ENCODE measurements around the gene SKAP2. TPM values are rescaled to one million over a fixed set of nuclear protein-coding genes. Genes with fewer than 3 reads are reported as not detected.

SKAP2 gene
- total and polyA plus RNA-seq, 8 donors, result 2.9 to 16.3 (median 4.6) TPM

DNA sequence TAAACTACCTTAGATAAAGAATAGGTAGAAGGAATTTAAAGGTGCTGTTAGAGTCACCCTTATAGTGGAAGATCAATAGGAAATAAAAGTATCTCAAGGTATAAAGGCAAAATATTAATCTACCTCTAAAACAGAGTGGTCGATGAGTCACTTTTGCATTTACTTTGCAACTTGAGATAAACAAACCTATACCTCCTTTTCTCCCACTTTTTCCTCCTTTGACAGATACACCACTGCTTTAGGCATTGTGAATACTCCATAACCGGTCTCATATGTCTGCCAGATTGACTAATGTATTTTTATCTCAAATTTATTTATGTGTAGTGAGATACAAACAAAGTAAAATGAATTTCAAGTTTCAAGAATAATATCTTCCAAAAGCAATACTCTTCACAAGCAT lies 193.5 kb downstream of the SKAP2 start:
- TF ChIP-seq, protein P1, sequence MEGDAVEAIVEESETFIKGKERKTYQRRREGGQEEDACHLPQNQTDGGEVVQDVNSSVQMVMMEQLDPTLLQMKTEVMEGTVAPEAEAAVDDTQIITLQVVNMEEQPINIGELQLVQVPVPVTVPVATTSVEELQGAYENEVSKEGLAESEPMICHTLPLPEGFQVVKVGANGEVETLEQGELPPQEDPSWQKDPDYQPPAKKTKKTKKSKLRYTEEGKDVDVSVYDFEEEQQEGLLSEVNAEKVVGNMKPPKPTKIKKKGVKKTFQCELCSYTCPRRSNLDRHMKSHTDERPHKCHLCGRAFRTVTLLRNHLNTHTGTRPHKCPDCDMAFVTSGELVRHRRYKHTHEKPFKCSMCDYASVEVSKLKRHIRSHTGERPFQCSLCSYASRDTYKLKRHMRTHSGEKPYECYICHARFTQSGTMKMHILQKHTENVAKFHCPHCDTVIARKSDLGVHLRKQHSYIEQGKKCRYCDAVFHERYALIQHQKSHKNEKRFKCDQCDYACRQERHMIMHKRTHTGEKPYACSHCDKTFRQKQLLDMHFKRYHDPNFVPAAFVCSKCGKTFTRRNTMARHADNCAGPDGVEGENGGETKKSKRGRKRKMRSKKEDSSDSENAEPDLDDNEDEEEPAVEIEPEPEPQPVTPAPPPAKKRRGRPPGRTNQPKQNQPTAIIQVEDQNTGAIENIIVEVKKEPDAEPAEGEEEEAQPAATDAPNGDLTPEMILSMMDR (IDR thresholded peaks at IDR 0.05), result no peak
- H3K27ac ChIP-seq, result no peak overlapping the region
- no peaks in the 10 kb centered on the region for H3K9me3 ChIP-seq
- ATAC-seq (no peak), FAIRE-seq (no peak), DNase-seq (no peak)
- H3K36me3 ChIP-seq, result no peaks in the 10 kb centered on the region
- no peak overlapping the region for H3K4me3 ChIP-seq
- intact Hi-C loops (cut with DNase I), result loop anchor here in 1 of 3 donors (10.0 kb wide), 1 partner anchor 786 kb away; no protein-coding TSS in a partner anchor
- H3K27me3 ChIP-seq, result no peaks in the 10 kb centered on the region
- H3K4me1 ChIP-seq, result peaks cover 0 to 4% (median 0%) of the 10 kb centered on the region in 3 donors
- 72 to 87% methylated on average over 2 of the region's 2 CpGs for WGBS, 2 donors

DNA sequence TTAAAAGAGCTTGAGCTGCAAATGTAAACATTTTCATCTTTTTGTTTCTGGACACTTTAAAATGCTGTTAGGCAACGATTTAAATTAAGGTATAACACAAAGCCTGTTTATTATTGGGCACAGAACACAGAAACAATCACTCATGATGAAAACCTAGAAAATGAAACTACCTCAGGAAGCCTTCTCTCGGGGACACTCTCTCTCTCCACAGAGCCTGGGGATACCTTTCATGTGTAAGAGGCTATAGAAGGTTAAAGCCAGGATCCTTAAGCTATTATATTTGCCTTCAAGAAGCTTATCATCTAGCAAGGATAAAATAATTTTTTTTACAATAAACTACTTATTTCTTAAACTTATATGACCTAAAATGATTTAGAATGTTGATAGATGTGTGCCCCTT lies 194.1 kb downstream of the SKAP2 start:
- DNase-seq (no peak), FAIRE-seq (no peak), ATAC-seq (no peak)
- intact Hi-C loops (cut with DNase I), result loop anchor here in 1 of 3 donors (10.0 kb wide), 1 partner anchor 785 kb away; no protein-coding TSS in a partner anchor
- H3K4me1 ChIP-seq, result peaks cover 0 to 4% (median 0%) of the 10 kb centered on the region in 3 donors
- H3K9me3 ChIP-seq, result no peaks in the 10 kb centered on the region
- H3K27ac ChIP-seq, result no peak overlapping the region
- no peaks in the 10 kb centered on the region for H3K36me3 ChIP-seq
- 69 to 73% methylated on average over 2 of the region's 2 CpGs for WGBS, 2 donors
- TF ChIP-seq, protein P1 (IDR thresholded peaks at IDR 0.05), result no peak
- H3K27me3 ChIP-seq, result no peaks in the 10 kb centered on the region
- no peak overlapping the region for H3K4me3 ChIP-seq

DNA sequence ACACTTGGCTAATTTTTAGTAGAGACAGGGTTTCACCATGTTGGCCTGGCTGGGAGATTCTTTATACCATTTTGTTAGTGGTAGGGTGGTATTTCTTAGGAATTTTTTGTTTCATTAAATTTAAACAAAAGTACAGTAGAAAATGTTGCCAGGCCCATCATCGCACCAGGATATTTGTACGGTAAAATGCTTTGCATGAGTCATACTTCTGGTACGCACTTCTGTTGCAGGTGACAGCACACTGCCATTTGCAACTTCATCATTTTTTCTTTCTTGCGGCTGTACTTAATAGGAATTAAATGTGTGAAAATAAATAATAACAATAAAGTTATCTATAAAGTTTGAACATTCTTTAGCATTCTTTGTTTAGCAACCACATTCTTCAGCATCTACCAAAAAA lies 195.6 kb downstream of the SKAP2 start:
- no peak for DNase-seq

DNA sequence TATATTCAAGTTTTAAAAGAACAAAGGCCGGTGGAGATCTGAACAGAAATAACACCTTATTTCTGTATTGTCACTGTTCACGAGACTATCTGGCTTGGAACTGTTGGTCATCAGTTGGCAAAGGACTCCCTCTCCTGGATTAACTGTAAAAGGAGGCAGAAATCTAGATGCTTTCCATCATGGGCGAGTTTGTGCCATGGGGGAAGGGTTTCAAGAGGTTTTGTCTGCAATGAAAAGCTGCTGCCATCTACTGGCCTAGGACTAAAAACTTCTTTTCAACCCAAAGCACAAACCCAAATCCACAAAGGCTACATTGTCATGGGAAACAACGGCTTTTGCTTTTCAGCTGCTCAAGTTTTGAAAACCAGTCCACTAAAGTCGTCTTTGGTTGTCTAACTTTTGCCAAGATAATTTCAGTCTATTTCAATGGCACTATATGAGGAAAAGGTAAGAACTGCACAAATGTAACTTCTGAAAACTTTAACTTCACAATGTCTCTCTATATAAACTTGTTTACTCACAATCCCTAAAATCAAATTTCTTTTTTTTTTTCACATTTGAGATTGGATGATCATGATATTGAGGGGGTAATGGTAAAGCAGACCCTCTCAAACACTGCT lies 196.8 kb downstream of the SKAP2 start:
- TF ChIP-seq, protein P1 (IDR thresholded peaks at IDR 0.05), result peak; percentile 40 to 63 (median 43)
- Histone ChIP-seq H3K9me3 (no peaks in the 10 kb centered on the region), H3K27me3 (no peaks in the 10 kb centered on the region), H3K4me1 (peaks cover 0 to 7% (median 0%) of the 10 kb centered on the region in 3 donors), H3K36me3 (no peaks in the 10 kb centered on the region), H3K27ac (no peak overlapping the region), H3K4me3 (no peak overlapping the region)
- 2 to 4% methylated on average over 5 of the region's 5 CpGs for WGBS, 2 donors
- DNase-seq, result peak in 4 of 6 donors; percentile 43 to 82 (median 78)
- FAIRE-seq, result peak; percentile 89
- ATAC-seq, result peak; percentile 91 to 98 (median 96)
- intact Hi-C loops (cut with DNase I), result loop anchor here in 2 of 3 donors (2.0 to 5.0 kb wide), 2 partner anchors 295 to 299 kb away; no protein-coding TSS in a partner anchor

More for the DNA sequence above, 195.6 kb downstream of the SKAP2 start:
- no peak overlapping the region for H3K27ac ChIP-seq
- H3K4me1 ChIP-seq, result peaks cover 0 to 7% (median 0%) of the 10 kb centered on the region in 3 donors
- H3K27me3 ChIP-seq, result no peaks in the 10 kb centered on the region
- ATAC-seq (no peak), FAIRE-seq (no peak)
- intact Hi-C loops (cut with DNase I), result loop anchor here in 1 of 3 donors (5.0 kb wide), 1 partner anchor 297 kb away; no protein-coding TSS in a partner anchor
- no peak overlapping the region for H3K4me3 ChIP-seq
- TF ChIP-seq, protein P1 (IDR thresholded peaks at IDR 0.05), result no peak
- no peaks in the 10 kb centered on the region for H3K9me3 ChIP-seq
- 93 to 94% methylated on average over 4 of the region's 4 CpGs for WGBS, 2 donors
- no peaks in the 10 kb centered on the region for H3K36me3 ChIP-seq

Measured in pancreas (tissue), 10 donors.